Measurements from ENCODE around the gene DENND1A.

DNA sequence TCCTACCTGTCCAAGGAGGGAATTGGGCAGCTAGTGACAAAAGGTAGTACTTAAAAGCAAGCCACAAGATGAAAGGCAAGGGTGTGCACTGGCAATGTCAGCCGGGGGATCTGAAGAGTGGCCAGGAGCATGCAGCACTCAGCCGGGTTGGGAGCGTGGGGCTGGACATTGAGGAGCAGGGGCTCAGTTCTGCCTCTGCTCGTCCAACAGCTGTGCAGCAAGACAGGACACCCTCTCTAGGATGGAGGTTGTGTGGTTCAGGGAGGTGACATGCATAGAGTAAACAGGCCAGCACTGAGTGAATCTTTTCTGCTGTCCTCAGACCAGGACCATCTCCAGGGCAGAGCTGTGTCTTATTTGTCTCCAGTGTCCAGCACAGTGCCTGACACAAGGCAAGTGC is 338.6 kb downstream of the DENND1A start:
- TF ChIP-seq HCFC1 (IDR thresholded peaks at IDR 0.05; ENCODE audit: low read depth, low read length), result no peak
- no peak for TF ChIP-seq RBM39 (IDR thresholded peaks at IDR 0.05; ENCODE audit: low read depth, low read length, poor library complexity, severe bottlenecking)
- no peak for TF ChIP-seq GATAD2A (CRISPR knock-in tag; IDR thresholded peaks at IDR 0.05)
